ENCODE results near the gene APBA1.
"Not testable (repeated sequence)": the region's sequence is repeated elsewhere in the genome, so short reads cannot be mapped to it uniquely, and the experiment has no call there.

The APBA1 gene

GRCh38 chr9:69428017-69428785 is 244.0 kb downstream of the APBA1 start:
- no peaks in the 10 kb centered on the region for H3K36me3 ChIP-seq (ENCODE audit: control insufficient read depth in 1 of 2, insufficient read depth in 2 of 2, low read length in 2 of 2)
- H3K27ac ChIP-seq (ENCODE audit: low read depth, low read length): no peak overlapping the region
- no peak overlapping the region for H3K9ac ChIP-seq (ENCODE audit: low read depth in 1 of 2, low read length in 2 of 2)
- no peaks in the 10 kb centered on the region for H3K4me1 ChIP-seq (ENCODE audit: control insufficient read depth in 1 of 2, insufficient read depth in 2 of 2, low read length in 2 of 2)
- no peaks in the 10 kb centered on the region for H3K27me3 ChIP-seq (ENCODE audit: control insufficient read depth in 1 of 2, insufficient read depth in 2 of 2, low read length in 2 of 2)
- H3K4me3 ChIP-seq (ENCODE audit: low read depth in 1 of 2, low read length in 2 of 2): no peak overlapping the region
- H3K9me3 ChIP-seq (ENCODE audit: control insufficient read depth in 1 of 2, low read length in 2 of 2): no peaks in the 10 kb centered on the region

GRCh38 chr9:69427286-69427685 is 244.9 kb downstream of the APBA1 start:
- H3K27ac ChIP-seq (ENCODE audit: low read depth, low read length): no peak overlapping the region

GRCh38 chr9:69425136-69425801 is 246.9 kb downstream of the APBA1 start:
- Histone ChIP-seq H3K27me3 (ENCODE audit: control insufficient read depth in 1 of 2, insufficient read depth in 2 of 2, low read length in 2 of 2) (no peaks in the 10 kb centered on the region), H3K9me3 (ENCODE audit: control insufficient read depth in 1 of 2, low read length in 2 of 2) (no peaks in the 10 kb centered on the region), H3K9ac (ENCODE audit: low read depth in 1 of 2, low read length in 2 of 2) (no peak overlapping the region), H3K4me1 (ENCODE audit: control insufficient read depth in 1 of 2, insufficient read depth in 2 of 2, low read length in 2 of 2) (no peaks in the 10 kb centered on the region), H3K27ac (ENCODE audit: low read depth, low read length) (no peak overlapping the region), H3K36me3 (ENCODE audit: control insufficient read depth in 1 of 2, insufficient read depth in 2 of 2, low read length in 2 of 2) (no peaks in the 10 kb centered on the region), H3K4me3 (ENCODE audit: low read depth in 1 of 2, low read length in 2 of 2) (no peak overlapping the region)

More at GRCh38 chr9:69427286-69427685, 244.9 kb downstream of the APBA1 start:
- Histone ChIP-seq H3K9me3 (ENCODE audit: control insufficient read depth in 1 of 2, low read length in 2 of 2) (no peaks in the 10 kb centered on the region), H3K27me3 (ENCODE audit: control insufficient read depth in 1 of 2, insufficient read depth in 2 of 2, low read length in 2 of 2) (no peaks in the 10 kb centered on the region), H3K4me3 (ENCODE audit: low read depth in 1 of 2, low read length in 2 of 2) (no peak overlapping the region), H3K4me1 (ENCODE audit: control insufficient read depth in 1 of 2, insufficient read depth in 2 of 2, low read length in 2 of 2) (no peaks in the 10 kb centered on the region), H3K9ac (ENCODE audit: low read depth in 1 of 2, low read length in 2 of 2) (no peak overlapping the region), H3K36me3 (ENCODE audit: control insufficient read depth in 1 of 2, insufficient read depth in 2 of 2, low read length in 2 of 2) (no peaks in the 10 kb centered on the region)

- H3K27me3 ChIP-seq (ENCODE audit: control insufficient read depth in 1 of 2, insufficient read depth in 2 of 2, low read length in 2 of 2): no peaks in the 10 kb centered on the region
- H3K4me3 ChIP-seq (ENCODE audit: low read depth in 1 of 2, low read length in 2 of 2): no peak overlapping the region
- H3K27ac ChIP-seq (ENCODE audit: low read depth, low read length): no peak overlapping the region
- no peak overlapping the region for H3K9ac ChIP-seq (ENCODE audit: low read depth in 1 of 2, low read length in 2 of 2)
- H3K9me3 ChIP-seq (ENCODE audit: control insufficient read depth in 1 of 2, low read length in 2 of 2): no peaks in the 10 kb centered on the region
- H3K36me3 ChIP-seq (ENCODE audit: control insufficient read depth in 1 of 2, insufficient read depth in 2 of 2, low read length in 2 of 2): no peaks in the 10 kb centered on the region
- H3K4me1 ChIP-seq (ENCODE audit: control insufficient read depth in 1 of 2, insufficient read depth in 2 of 2, low read length in 2 of 2): no peaks in the 10 kb centered on the region
These were observed 250.0 kb downstream of the APBA1 start for GRCh38 chr9:69421908-69422801.

GRCh38 chr9:69420611-69421270 is 251.4 kb downstream of the APBA1 start:
- Histone ChIP-seq H3K9me3 (ENCODE audit: control insufficient read depth in 1 of 2, low read length in 2 of 2) (no peaks in the 10 kb centered on the region), H3K4me1 (ENCODE audit: control insufficient read depth in 1 of 2, insufficient read depth in 2 of 2, low read length in 2 of 2) (no peaks in the 10 kb centered on the region), H3K27me3 (ENCODE audit: control insufficient read depth in 1 of 2, insufficient read depth in 2 of 2, low read length in 2 of 2) (no peaks in the 10 kb centered on the region), H3K4me3 (ENCODE audit: low read depth in 1 of 2, low read length in 2 of 2) (no peak overlapping the region), H3K27ac (ENCODE audit: low read depth, low read length) (no peak overlapping the region), H3K9ac (ENCODE audit: low read depth in 1 of 2, low read length in 2 of 2) (no peak overlapping the region), H3K36me3 (ENCODE audit: control insufficient read depth in 1 of 2, insufficient read depth in 2 of 2, low read length in 2 of 2) (no peaks in the 10 kb centered on the region)

- no peak overlapping the region for H3K9ac ChIP-seq (ENCODE audit: low read depth in 1 of 2, low read length in 2 of 2)
- H3K27ac ChIP-seq (ENCODE audit: low read depth, low read length): no peak overlapping the region
- peak overlapping the region in 1 of 2 donors; percentile 15 for H3K4me3 ChIP-seq (ENCODE audit: low read depth in 1 of 2, low read length in 2 of 2)
- H3K9me3 ChIP-seq (ENCODE audit: control insufficient read depth in 1 of 2, low read length in 2 of 2): no peaks in the 10 kb centered on the region
- H3K36me3 ChIP-seq (ENCODE audit: control insufficient read depth in 1 of 2, insufficient read depth in 2 of 2, low read length in 2 of 2): no peaks in the 10 kb centered on the region
- H3K4me1 ChIP-seq (ENCODE audit: control insufficient read depth in 1 of 2, insufficient read depth in 2 of 2, low read length in 2 of 2): no peaks in the 10 kb centered on the region
- no peaks in the 10 kb centered on the region for H3K27me3 ChIP-seq (ENCODE audit: control insufficient read depth in 1 of 2, insufficient read depth in 2 of 2, low read length in 2 of 2)
These were observed 259.4 kb downstream of the APBA1 start for GRCh38 chr9:69412741-69413150.

- no peaks in the 10 kb centered on the region for H3K9me3 ChIP-seq (ENCODE audit: control insufficient read depth in 1 of 2, low read length in 2 of 2)
- H3K27me3 ChIP-seq (ENCODE audit: control insufficient read depth in 1 of 2, insufficient read depth in 2 of 2, low read length in 2 of 2): no peaks in the 10 kb centered on the region
- H3K27ac ChIP-seq (ENCODE audit: low read depth, low read length): no peak overlapping the region
- H3K9ac ChIP-seq (ENCODE audit: low read depth in 1 of 2, low read length in 2 of 2): no peak overlapping the region
- no peaks in the 10 kb centered on the region for H3K4me1 ChIP-seq (ENCODE audit: control insufficient read depth in 1 of 2, insufficient read depth in 2 of 2, low read length in 2 of 2)
- no peak overlapping the region for H3K4me3 ChIP-seq (ENCODE audit: low read depth in 1 of 2, low read length in 2 of 2)
- H3K36me3 ChIP-seq (ENCODE audit: control insufficient read depth in 1 of 2, insufficient read depth in 2 of 2, low read length in 2 of 2): no peaks in the 10 kb centered on the region
These were observed 260.0 kb downstream of the APBA1 start for GRCh38 chr9:69411931-69412740.

GRCh38 chr9:69411246-69411645 is 260.9 kb downstream of the APBA1 start:
- no peak overlapping the region for H3K4me3 ChIP-seq (ENCODE audit: low read depth in 1 of 2, low read length in 2 of 2)

GRCh38 chr9:69409936-69410335 is 262.2 kb downstream of the APBA1 start:
- H3K9ac ChIP-seq (ENCODE audit: low read depth in 1 of 2, low read length in 2 of 2); H3K4me1 ChIP-seq (ENCODE audit: control insufficient read depth in 1 of 2, insufficient read depth in 2 of 2, low read length in 2 of 2); H3K27ac ChIP-seq (ENCODE audit: low read depth, low read length); H3K9me3 ChIP-seq (ENCODE audit: control insufficient read depth in 1 of 2, low read length in 2 of 2); H3K36me3 ChIP-seq (ENCODE audit: control insufficient read depth in 1 of 2, insufficient read depth in 2 of 2, low read length in 2 of 2); H3K4me3 ChIP-seq (ENCODE audit: low read depth in 1 of 2, low read length in 2 of 2); H3K27me3 ChIP-seq (ENCODE audit: control insufficient read depth in 1 of 2, insufficient read depth in 2 of 2, low read length in 2 of 2): not testable (repeated sequence)

More at GRCh38 chr9:69411246-69411645, 260.9 kb downstream of the APBA1 start:
- Histone ChIP-seq H3K27me3 (ENCODE audit: control insufficient read depth in 1 of 2, insufficient read depth in 2 of 2, low read length in 2 of 2) (no peaks in the 10 kb centered on the region), H3K27ac (ENCODE audit: low read depth, low read length) (no peak overlapping the region), H3K4me1 (ENCODE audit: control insufficient read depth in 1 of 2, insufficient read depth in 2 of 2, low read length in 2 of 2) (no peaks in the 10 kb centered on the region), H3K9me3 (ENCODE audit: control insufficient read depth in 1 of 2, low read length in 2 of 2) (no peaks in the 10 kb centered on the region), H3K9ac (ENCODE audit: low read depth in 1 of 2, low read length in 2 of 2) (no peak overlapping the region), H3K36me3 (ENCODE audit: control insufficient read depth in 1 of 2, insufficient read depth in 2 of 2, low read length in 2 of 2) (no peaks in the 10 kb centered on the region)
